Keratinocyte (primary cell): ENCODE measurements around the gene LRRTM2. TPM values are rescaled to one million over a fixed set of nuclear protein-coding genes. Genes with fewer than 3 reads are reported as not detected.

Experiments used
- DNase-seq: peaks from one replicate; pipeline ENCODE4 v3.0.0-alpha.2; 2011; ENCODE audit warnings: low read depth, missing footprints, low spot score
- FAIRE-seq: peaks from 2 replicates; lab custom pipeline; 2011; peaks lifted over from hg19 to GRCh38; lab: Jason Lieb, UNC
- H2AFZ ChIP-seq: 2 replicates; pipeline ENCODE4 v1.6.0; 2012; ENCODE audit warnings: low read length, control low read depth, inconsistent platforms; ENCODE audit not compliant: control insufficient read depth
- H3K27ac ChIP-seq: 2 replicates; pipeline ENCODE4 v1.5.1; 2011; ENCODE audit warnings: low read length; ENCODE audit not compliant: control insufficient read depth, insufficient read depth
- H3K27me3 ChIP-seq: 3 replicates; pipeline ENCODE4 v1.6.0; 2011; ENCODE audit warnings: low read length; ENCODE audit not compliant: control insufficient read depth, insufficient read depth; ENCODE audit errors: extremely low read depth
- H3K36me3 ChIP-seq, 2 experiments: 2 replicates in 1 of 2; 3 replicates in 1 of 2; pipeline ENCODE4 v1.5.1; 2011; ENCODE audit warnings: low read length in 2 of 2, mild to moderate bottlenecking in 1 of 2; ENCODE audit not compliant: control insufficient read depth in 2 of 2, insufficient read depth in 2 of 2; ENCODE audit errors: extremely low read depth in 1 of 2
- H3K4me1 ChIP-seq: 3 replicates; pipeline ENCODE4 v1.5.1; 2011; ENCODE audit warnings: low read length; ENCODE audit not compliant: control insufficient read depth, insufficient read depth; ENCODE audit errors: extremely low read depth
- H3K4me2 ChIP-seq: 3 replicates; pipeline ENCODE4 v1.6.0; 2011; ENCODE audit warnings: low read depth, low read length; ENCODE audit not compliant: control insufficient read depth, insufficient read depth; ENCODE audit errors: extremely low read depth
- H3K4me3 ChIP-seq, 3 experiments: fragments of 200-600 bp in 1 of 3; sonication (generic) in 1 of 3; 2 replicates in 2 of 3; 3 replicates in 1 of 3; pipeline ENCODE4 v1.5.1; 2011 to 2016; ENCODE audit warnings: low read length in 3 of 3, mild to moderate bottlenecking in 3 of 3, control low read depth in 2 of 3, inconsistent platforms in 1 of 3, low read depth in 1 of 3, mixed read lengths in 1 of 3, mixed run types in 1 of 3, moderate library complexity in 1 of 3; ENCODE audit not compliant: control insufficient read depth in 2 of 3, insufficient read depth in 2 of 3; ENCODE audit errors: extremely low read depth in 1 of 3
- H3K79me2 ChIP-seq: 2 replicates; pipeline ENCODE4 v1.6.0; 2012; ENCODE audit warnings: low read length; ENCODE audit not compliant: control insufficient read depth, insufficient read depth
- H3K9ac ChIP-seq: 3 replicates; pipeline ENCODE4 v1.6.0; 2011; ENCODE audit warnings: low read length; ENCODE audit not compliant: control insufficient read depth, insufficient read depth; ENCODE audit errors: extremely low read depth
- H3K9me1 ChIP-seq: 3 replicates; pipeline ENCODE4 v1.6.0; 2011; ENCODE audit warnings: low read length; ENCODE audit not compliant: control insufficient read depth, insufficient read depth; ENCODE audit errors: extremely low read depth
- H3K9me3 ChIP-seq: 2 replicates; pipeline ENCODE4 v1.5.1; 2012; ENCODE audit warnings: low read depth, low read length; ENCODE audit not compliant: control insufficient read depth
- H4K20me1 ChIP-seq: 3 replicates; pipeline ENCODE4 v1.6.0; 2011; ENCODE audit warnings: low read length; ENCODE audit not compliant: control insufficient read depth, insufficient read depth; ENCODE audit errors: extremely low read depth
- EZH2 ChIP-seq: IDR thresholded peaks from one replicate; pipeline ENCODE4 v1.6.1; 2012; ENCODE audit warnings: inconsistent platforms, mild to moderate bottlenecking, low read length, moderate library complexity
- dilution Hi-C: fragments of 300-500 bp; cut with MboI; formaldehyde crosslinking; loops from one replicate; pipeline ENCODE4 v1.7.0; 2020; ENCODE audit warnings: low sequenced_read_pairs; ENCODE audit not compliant: extremely low pct_ligation_motif_present
- polyA plus RNA-seq, 5 experiments: library from polyadenylated mRNA; depleted of rRNA in 3 of 5; stranded (reverse) in 3 of 5; stranded (forward) in 1 of 5; unstranded in 1 of 5; fragments of >200 nt; gene quantifications; 1 replicate in 1 of 5; 2 replicates in 3 of 5; 3 replicates in 1 of 5; pipeline versions ENCODE4 v1.2.1 to v1.2.3, GENCODE V29; 2011 to 2012; ENCODE audit warnings: missing spikeins in 2 of 5, low read depth in 1 of 5, low replicate concordance in 1 of 5
- TF ChIP-seq, protein P1 (sequence below), 3 experiments: IDR thresholded peaks in 1 of 3; conservative IDR thresholded peaks in 1 of 3; optimal IDR thresholded peaks in 1 of 3; 2 replicates in 2 of 3; 3 replicates in 1 of 3; pipeline versions ENCODE3 to v1.5.1; 2011; ENCODE audit warnings: low read length in 3 of 3, mild to moderate bottlenecking in 3 of 3, moderate library complexity in 2 of 3, control low read depth in 1 of 3, inconsistent platforms in 1 of 3; ENCODE audit not compliant: insufficient read depth in 2 of 3; ENCODE audit errors: extremely low read depth in 1 of 3

LRRTM2 gene
- polyA plus RNA-seq, 1 donor (not counting 4 experiments of a cell fraction or from before 2014, with no cell fraction given), result not detected

DNA sequence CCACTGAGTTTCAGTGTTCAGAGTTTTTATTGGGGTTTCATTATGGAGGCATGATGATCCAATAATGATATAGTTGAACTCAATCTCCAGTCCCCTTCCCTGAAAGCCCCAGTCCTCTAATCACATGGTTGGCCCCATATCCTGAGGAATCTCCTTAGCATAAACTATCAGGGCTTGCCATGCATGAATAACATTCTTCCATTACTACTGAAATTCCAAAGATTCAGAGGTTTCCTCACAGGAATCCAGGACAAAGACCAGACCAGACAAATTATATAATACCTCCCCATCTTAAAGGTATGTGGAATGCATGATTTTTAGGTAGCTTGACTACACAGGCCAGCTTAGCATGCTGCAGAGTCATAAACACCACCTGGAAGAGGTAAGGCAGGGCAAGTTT, 15.5 kb upstream of the LRRTM2 start:
- H3K9ac ChIP-seq, result no peak overlapping the region
- H3K79me2 ChIP-seq, result peaks cover 2% of the 10 kb centered on the region
- H3K4me1 ChIP-seq, result no peaks in the 10 kb centered on the region
- H3K4me3 ChIP-seq, result no peak overlapping the region
- H3K27me3 ChIP-seq, result no peaks in the 10 kb centered on the region
- DNase-seq (no peak), FAIRE-seq (no peak)
- peaks cover 25 to 34% of the 10 kb centered on the region in 2 experiments for H3K36me3 ChIP-seq
- no peaks in the 10 kb centered on the region for H3K9me3 ChIP-seq
- H2AFZ ChIP-seq, result no peak overlapping the region
- H3K27ac ChIP-seq, result no peak overlapping the region
- H3K4me2 ChIP-seq, result no peak overlapping the region
- no peak for TF ChIP-seq EZH2
- TF ChIP-seq, protein P1, sequence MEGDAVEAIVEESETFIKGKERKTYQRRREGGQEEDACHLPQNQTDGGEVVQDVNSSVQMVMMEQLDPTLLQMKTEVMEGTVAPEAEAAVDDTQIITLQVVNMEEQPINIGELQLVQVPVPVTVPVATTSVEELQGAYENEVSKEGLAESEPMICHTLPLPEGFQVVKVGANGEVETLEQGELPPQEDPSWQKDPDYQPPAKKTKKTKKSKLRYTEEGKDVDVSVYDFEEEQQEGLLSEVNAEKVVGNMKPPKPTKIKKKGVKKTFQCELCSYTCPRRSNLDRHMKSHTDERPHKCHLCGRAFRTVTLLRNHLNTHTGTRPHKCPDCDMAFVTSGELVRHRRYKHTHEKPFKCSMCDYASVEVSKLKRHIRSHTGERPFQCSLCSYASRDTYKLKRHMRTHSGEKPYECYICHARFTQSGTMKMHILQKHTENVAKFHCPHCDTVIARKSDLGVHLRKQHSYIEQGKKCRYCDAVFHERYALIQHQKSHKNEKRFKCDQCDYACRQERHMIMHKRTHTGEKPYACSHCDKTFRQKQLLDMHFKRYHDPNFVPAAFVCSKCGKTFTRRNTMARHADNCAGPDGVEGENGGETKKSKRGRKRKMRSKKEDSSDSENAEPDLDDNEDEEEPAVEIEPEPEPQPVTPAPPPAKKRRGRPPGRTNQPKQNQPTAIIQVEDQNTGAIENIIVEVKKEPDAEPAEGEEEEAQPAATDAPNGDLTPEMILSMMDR (optimal IDR thresholded peaks at IDR 0.05 in 1 of 3, IDR thresholded peaks at IDR 0.05 in 1 of 3, conservative IDR thresholded peaks at IDR 0.05 in 1 of 3; ENCODE audit: extremely low read depth in 1 of 3, insufficient read depth in 2 of 3, low read length in 3 of 3), result no peak
- H4K20me1 ChIP-seq, result no peaks in the 10 kb centered on the region
- no peaks in the 10 kb centered on the region for H3K9me1 ChIP-seq
- dilution Hi-C loops, result no loop called here

GRCh38 chr5:138889994-138890393, 14.9 kb upstream of the LRRTM2 start:
- Histone ChIP-seq H3K9me3 (no peaks in the 10 kb centered on the region), H3K4me2 (no peak overlapping the region), H3K36me3 (peaks cover 23 to 34% of the 10 kb centered on the region in 2 experiments), H3K27me3 (no peaks in the 10 kb centered on the region), H3K4me3 (no peak overlapping the region), H4K20me1 (no peaks in the 10 kb centered on the region), H3K79me2 (peaks cover 2% of the 10 kb centered on the region), H3K9ac (no peak overlapping the region), H3K9me1 (no peaks in the 10 kb centered on the region), H3K4me1 (no peaks in the 10 kb centered on the region), H3K27ac (no peak overlapping the region), H2AFZ (no peak overlapping the region)
- dilution Hi-C loops, result no loop called here
- DNase-seq, result no peak
- no peak for FAIRE-seq
- TF ChIP-seq, protein P1 (optimal IDR thresholded peaks at IDR 0.05 in 1 of 3, IDR thresholded peaks at IDR 0.05 in 1 of 3, conservative IDR thresholded peaks at IDR 0.05 in 1 of 3; ENCODE audit: extremely low read depth in 1 of 3, insufficient read depth in 2 of 3, low read length in 3 of 3), result no peak
- TF ChIP-seq EZH2, result no peak
